ELR (cell line): ENCODE measurements around the gene GEN1.
A peak's percentile ranks its signal among the peaks of the same experiment; 100 is the strongest.

Experiments used
- DNase-seq: peaks from one replicate; pipeline ENCODE4 v3.0.0-alpha.2; 2015; ENCODE audit warnings: low read depth

The GEN1 gene

GRCh38 chr2:17752892-17753802 lies 791 bp upstream of the GEN1 start:
- DNase-seq: peak; percentile 72

GRCh38 chr2:17754773-17755425 lies 961 bp downstream of the GEN1 start:
- peak; percentile 35 for DNase-seq

GRCh38 chr2:17756668-17757067 lies 2.7 kb downstream of the GEN1 start:
- DNase-seq: peak; percentile 39

- DNase-seq: peak; percentile 63
Measured at GRCh38 chr2:17757321-17757720, 3.4 kb downstream of the GEN1 start.

- no peak for DNase-seq
Measured at GRCh38 chr2:17758118-17758517, 4.2 kb downstream of the GEN1 start.

GRCh38 chr2:17759805-17760204 lies 5.9 kb downstream of the GEN1 start:
- DNase-seq: no peak

GRCh38 chr2:17762451-17762850 lies 8.5 kb downstream of the GEN1 start:
- no peak for DNase-seq

GRCh38 chr2:17763641-17764333 lies 9.8 kb downstream of the GEN1 start:
- DNase-seq: no peak

- no peak for DNase-seq
Measured at GRCh38 chr2:17765398-17765797, 11.5 kb downstream of the GEN1 start.

GRCh38 chr2:17768894-17769293 lies 15.0 kb downstream of the GEN1 start:
- no peak for DNase-seq

GRCh38 chr2:17771956-17772355 lies 18.0 kb downstream of the GEN1 start:
- no peak for DNase-seq

- DNase-seq: no peak
Measured at GRCh38 chr2:17772532-17772931, 18.6 kb downstream of the GEN1 start.

GRCh38 chr2:17780546-17780945 lies 26.6 kb downstream of the GEN1 start:
- DNase-seq: no peak

- no peak for DNase-seq
Measured at GRCh38 chr2:17781482-17781881, 27.5 kb downstream of the GEN1 start.

GRCh38 chr2:17786727-17787126 lies 32.8 kb downstream of the GEN1 start:
- no peak for DNase-seq

- DNase-seq: no peak
Measured at GRCh38 chr2:17788773-17789172, 34.8 kb downstream of the GEN1 start.

GRCh38 chr2:17790536-17790935 lies 36.6 kb downstream of the GEN1 start:
- DNase-seq: no peak

GRCh38 chr2:17791121-17791816 lies 37.3 kb downstream of the GEN1 start:
- DNase-seq: no peak

GRCh38 chr2:17791817-17792130 lies 37.8 kb downstream of the GEN1 start:
- no peak for DNase-seq

- DNase-seq: no peak
Measured at GRCh38 chr2:17792515-17792914, 38.6 kb downstream of the GEN1 start.

- no peak for DNase-seq
Measured at GRCh38 chr2:17793296-17793695, 39.4 kb downstream of the GEN1 start.

- peak; percentile 7 for DNase-seq
Measured at GRCh38 chr2:17793803-17794354, 39.9 kb downstream of the GEN1 start.
